AG09319 (cell line): Measurements from ENCODE around the gene FNDC8.
A peak's percentile ranks its signal among the peaks of the same experiment; 100 is the strongest.
"Not testable (repeated sequence)": the region's sequence is repeated elsewhere in the genome, so short reads cannot be mapped to it uniquely, and the experiment has no call there.

Experiments used
- DNase-seq: peaks from one replicate; pipeline ENCODE4 v3.0.0-alpha.2; 2010; ENCODE audit warnings: low read depth; ENCODE audit errors: extremely low read depth
- CTCF ChIP-seq: IDR thresholded peaks from 2 replicates; pipeline ENCODE4 v1.5.1; 2011; ENCODE audit warnings: low read depth, mild to moderate bottlenecking, inconsistent platforms, low read length, moderate library complexity

The FNDC8 gene

DNA sequence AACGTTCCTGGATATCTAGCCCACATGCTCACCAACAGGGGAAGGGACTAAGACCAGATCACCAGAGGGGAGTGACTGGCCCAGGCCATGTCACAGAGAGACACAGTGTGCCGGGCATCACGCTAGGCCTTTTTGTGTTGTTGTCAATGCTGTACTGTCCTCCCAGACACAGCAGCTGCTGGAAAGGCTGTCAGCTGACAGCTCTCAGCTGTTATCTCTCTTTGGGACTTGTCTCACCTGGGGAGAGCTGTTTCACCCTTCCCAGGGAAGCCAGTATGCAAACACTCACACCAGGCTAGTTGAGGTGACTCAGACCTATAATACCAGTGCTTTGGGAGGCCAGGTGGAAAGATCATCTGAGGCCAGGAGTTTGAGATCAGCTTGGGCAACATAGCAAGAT lies 45.6 kb downstream of the FNDC8 start:
- no peak for TF ChIP-seq CTCF

GRCh38 chr17:35167666-35168065 lies 46.3 kb downstream of the FNDC8 start:
- DNase-seq: no peak
- no peak for TF ChIP-seq CTCF

More for the DNA sequence above, 45.6 kb downstream of the FNDC8 start:
- DNase-seq: no peak

GRCh38 chr17:35169835-35170363 lies 48.5 kb downstream of the FNDC8 start:
- no peak for DNase-seq

DNA sequence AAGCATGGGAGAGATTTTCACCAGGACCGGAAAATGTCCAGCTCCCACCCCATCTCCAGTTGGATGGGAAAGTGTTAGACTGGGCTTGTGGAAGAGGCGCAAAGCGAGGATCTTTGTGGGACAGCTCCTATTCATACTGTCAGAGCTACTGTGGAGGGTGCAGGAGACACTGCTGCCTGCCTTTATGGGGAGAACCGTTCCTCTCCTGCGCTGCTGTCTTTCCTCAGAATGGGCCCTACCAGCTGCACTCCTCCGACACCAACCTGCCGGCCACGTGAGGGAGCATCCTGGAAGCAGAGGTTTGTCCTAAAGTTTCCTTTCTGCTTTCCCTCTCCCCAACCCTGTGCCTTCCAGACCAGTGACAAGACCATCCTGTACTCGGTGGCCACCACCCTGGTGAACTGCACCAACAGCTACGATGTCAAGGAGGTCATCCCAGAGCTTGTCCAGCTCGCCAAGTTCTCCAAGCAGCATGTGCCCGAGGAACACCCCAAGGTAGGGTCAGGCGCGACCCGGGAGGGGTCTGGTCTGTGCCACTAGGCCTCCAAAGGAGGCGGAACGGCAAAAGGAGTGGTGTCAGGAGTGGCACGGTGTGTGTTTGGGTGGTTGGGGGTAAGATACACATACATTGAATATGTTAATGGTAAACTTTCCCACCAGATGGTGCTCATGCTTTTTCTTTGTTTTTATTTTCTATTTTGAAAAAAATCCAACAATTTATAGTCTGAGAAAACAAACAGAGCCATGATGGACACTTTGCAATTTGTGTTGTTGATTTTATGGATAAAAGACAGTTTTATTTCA lies 49.8 kb downstream of the FNDC8 start:
- DNase-seq: no peak

More at GRCh38 chr17:35169835-35170363, 48.5 kb downstream of the FNDC8 start:
- no peak for TF ChIP-seq CTCF

GRCh38 chr17:35171834-35172233 lies 50.4 kb downstream of the FNDC8 start:
- no peak for TF ChIP-seq CTCF
- no peak for DNase-seq

More for the DNA sequence above, 49.8 kb downstream of the FNDC8 start:
- TF ChIP-seq CTCF: peak; percentile 31

DNA sequence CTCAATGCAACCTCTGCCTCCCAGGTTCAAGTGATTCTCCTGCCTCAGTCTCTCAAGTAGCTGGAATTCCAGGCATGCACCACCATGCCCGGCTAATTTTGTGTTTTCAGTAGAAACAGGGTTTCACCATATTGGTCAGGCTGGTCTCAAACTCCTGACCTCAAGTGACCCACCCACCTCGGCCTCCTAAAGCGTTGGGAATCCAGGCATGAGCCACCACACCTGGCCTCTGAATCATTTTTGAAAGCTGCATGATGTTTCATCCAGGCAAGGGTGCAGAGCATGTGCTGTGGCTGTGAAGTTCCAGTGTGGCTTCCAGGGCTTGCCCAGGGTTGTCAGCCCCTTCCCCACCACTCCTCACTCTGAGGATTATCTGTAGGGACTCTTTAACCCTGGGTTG lies 50.9 kb downstream of the FNDC8 start:
- not testable (repeated sequence) for DNase-seq

DNA sequence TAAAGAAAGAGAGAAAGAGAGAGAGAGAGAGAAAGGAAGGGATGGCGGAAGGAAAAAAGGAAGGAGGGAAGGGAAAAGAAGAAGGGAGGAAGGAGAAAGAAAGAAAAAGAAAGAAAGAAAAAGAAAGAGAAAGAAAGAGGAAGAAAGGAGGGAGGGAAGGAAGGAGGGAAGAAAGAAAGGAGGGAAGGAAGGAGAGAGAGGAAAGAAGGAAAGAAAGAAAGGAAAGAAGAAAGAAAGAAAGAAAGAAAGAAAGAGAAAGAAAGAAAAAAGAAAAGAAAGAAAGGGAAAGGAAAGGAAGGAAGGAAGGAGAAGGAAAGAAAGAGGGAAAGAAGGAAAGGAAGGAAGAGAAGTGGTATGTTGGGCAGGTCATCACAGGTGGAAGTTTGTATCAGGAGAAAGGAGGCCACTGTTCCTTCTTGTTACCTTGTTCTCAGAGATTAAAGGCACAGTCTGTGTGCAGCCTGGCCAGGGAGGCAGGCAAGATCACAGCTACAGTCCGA lies 53.5 kb downstream of the FNDC8 start:
- no peak for TF ChIP-seq CTCF
- DNase-seq: no peak
